ENCODE measurements around the gene MPC1. TPM values are rescaled to one million over a fixed set of nuclear protein-coding genes. Genes with fewer than 3 reads are reported as not detected.

MPC1 gene
- 19.1 and 27.2 TPM in 2 replicates for total RNA-seq

GRCh38 chr6:166382933-166383801 is at the start of gene MPC1:
Gene MPC1, minus strand, starts transcription at chr6:166382940. Its CDS starts 64 bp downstream, at chr6:166382876.

GRCh38 chr6:166342349-166343149 is 40.2 kb downstream of the MPC1 start, which contains the start of gene SFT2D1:
Gene SFT2D1, minus strand, starts transcription at chr6:166342545. Its CDS starts 64 bp downstream, at chr6:166342481.

Other genes starting within 250 kb of the MPC1 start
- gene TBXT, start 215.1 kb downstream of the MPC1 start, total RNA-seq = not detected in 2 replicates
- not detected in 2 replicates for gene PRR18, start 74.5 kb downstream of the MPC1 start, total RNA-seq
- 22.1 and 26.2 TPM in 2 replicates for gene SFT2D1, start 40.4 kb downstream of the MPC1 start, total RNA-seq
- gene RAMACL, start 203.7 kb upstream of the MPC1 start, total RNA-seq = 2.3 and 3.6 TPM in 2 replicates
- 242 and 244 TPM in 2 replicates for gene RPS6KA2, start 244.3 kb upstream of the MPC1 start, total RNA-seq